Skeletal muscle cell (primary cell): ENCODE data around the gene PKP3.
"Not testable (repeated sequence)": the region's sequence is repeated elsewhere in the genome, so short reads cannot be mapped to it uniquely, and the experiment has no call there.

Source experiments
- DNase-seq: peaks from one replicate; pipeline ENCODE4 v3.0.0-alpha.2; 2010; ENCODE audit warnings: low read depth
- H3K4me3 ChIP-seq: 2 replicates; pipeline ENCODE4 v1.5.1; 2011; ENCODE audit warnings: low read depth, mild to moderate bottlenecking, control low read depth, low read length, moderate library complexity

The PKP3 gene

DNA sequence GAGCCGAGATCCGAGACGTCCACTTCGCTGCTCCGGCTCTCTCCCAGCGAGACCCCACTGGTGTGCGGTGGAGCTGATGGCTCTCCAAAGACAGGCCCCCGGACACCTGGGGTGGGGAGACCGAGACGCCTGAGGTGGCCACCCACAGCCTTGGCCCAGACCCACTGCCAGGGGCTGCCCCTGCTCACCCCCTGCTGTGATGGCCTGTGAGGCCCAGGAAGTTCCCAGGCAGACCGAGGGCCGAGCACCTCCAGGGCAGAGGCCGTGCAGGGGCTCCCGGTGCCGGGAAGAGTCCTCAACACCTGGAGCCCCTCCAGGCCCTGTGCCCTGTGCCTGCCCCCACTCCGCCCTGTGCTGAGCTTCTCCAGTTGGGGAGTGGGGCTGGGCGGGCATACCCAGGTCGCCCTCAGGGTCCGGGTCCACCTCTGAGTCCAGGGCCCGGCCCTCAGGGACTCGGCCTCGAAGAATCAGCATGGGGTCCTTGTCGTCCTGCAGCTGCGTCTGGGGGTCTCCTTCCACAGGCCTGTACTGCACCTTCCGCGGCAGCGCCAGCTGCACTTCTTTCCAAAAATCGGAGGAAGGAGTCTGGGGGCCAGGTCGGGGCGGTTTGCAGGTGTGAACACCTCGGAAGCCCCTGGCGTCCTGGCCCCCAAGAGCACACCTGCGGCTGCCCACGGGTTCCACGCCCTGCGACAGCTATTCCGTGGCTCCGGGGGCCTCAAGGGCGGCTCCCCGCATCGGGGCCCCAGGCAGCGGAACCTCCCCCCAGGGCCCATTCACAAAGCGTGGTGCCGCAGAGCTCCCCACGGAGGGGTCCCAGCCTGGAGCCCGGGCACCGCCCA lies 12.2 kb downstream of the PKP3 start:
- peak overlapping the region; percentile 65 for H3K4me3 ChIP-seq
- no peak for DNase-seq

DNA sequence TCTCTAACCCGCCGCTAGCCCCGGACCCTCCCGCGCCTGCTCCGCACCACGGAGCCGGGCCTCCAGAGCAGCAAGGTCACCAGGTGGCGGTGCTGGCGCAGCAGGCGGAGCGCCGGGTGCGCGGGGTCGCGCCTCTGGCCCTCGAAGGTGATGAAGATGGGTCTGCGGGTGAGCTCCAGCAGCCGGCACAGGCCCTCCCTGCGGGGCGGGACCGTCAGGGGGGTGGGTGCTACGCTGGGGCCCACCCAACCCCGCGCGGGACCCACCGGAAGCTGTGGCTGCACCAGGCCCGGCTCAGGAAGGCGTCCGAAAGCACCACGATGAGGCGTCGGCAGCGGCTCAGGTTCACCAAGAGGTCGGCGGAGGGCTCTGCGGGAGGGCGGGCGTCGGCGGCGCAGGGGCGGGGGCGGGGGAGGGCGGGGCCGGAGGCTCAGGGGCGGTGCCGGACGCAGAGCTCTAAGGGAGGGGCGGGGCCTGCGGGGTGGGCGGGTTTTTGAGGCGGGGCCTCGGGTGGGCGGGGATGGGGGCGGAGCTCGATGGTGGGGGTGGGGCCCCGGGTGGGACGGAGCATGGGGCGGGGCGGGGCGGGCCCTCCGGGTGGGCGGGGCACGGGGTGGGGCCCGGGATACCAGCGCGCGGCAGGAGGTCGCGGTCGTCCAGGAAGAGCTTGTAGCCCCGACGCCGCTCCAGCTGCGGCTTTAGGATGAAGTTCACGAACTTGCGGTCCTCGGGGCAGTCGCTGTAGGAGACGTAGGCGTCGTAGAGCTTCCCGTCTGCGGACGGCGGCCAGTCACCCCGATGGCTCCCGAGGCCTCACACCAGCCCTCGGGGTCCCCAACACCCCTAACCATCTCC lies 13.0 kb downstream of the PKP3 start:
- peak overlapping the region; percentile 65 for H3K4me3 ChIP-seq
- no peak for DNase-seq

- H3K4me3 ChIP-seq, result no peak overlapping the region
- DNase-seq, result no peak
Observed at GRCh38 chr11:407651-408123, 13.7 kb downstream of the PKP3 start.

DNA sequence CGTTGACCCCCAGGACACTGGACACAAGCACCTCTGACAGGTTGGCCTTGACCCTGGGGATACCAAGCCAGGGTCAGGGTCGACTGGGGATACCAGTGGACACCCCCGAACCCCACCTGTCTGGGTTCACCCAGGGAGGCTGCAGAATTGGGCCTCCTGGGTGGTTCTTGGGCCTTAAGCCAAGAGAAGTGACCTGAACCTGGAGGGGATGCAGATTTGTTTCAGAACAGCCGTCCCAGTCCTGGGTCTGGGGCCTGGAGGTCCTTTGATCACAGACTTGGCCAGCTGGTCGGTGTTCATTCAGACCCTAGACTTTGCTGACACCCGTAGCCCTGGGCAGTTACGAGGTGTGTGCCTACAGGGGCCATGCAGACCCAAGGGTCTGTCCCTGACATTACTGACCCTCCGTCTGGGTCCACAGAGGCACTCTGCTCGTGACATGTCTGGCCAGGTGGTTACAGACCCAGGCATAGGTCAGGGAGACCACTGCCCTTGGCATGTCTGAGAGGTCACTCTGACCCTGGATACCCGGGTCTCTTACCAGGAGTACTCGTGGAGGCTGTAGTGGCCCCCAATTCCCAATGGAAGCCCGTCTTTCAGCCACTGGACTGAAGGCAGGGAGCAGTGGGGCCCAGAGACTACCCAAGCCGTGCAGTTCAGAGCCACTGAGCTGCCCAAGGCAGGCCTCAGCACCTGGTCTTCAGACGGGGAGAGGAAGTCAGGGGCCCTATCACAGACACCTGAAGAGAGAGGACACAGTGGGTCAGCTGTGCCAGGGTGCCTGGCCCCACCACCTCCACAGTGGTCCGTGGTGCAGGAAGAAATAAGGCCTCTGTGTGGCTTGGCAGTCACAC lies 14.4 kb downstream of the PKP3 start:
- DNase-seq, result no peak
- no peak overlapping the region for H3K4me3 ChIP-seq

GRCh38 chr11:409008-409599 lies 15.1 kb downstream of the PKP3 start:
- DNase-seq, result no peak
- no peak overlapping the region for H3K4me3 ChIP-seq

GRCh38 chr11:409600-410483 lies 15.8 kb downstream of the PKP3 start:
- no peak overlapping the region for H3K4me3 ChIP-seq
- no peak for DNase-seq

- not testable (repeated sequence) for H3K4me3 ChIP-seq, DNase-seq
Observed at GRCh38 chr11:410711-411110, 16.7 kb downstream of the PKP3 start.

DNA sequence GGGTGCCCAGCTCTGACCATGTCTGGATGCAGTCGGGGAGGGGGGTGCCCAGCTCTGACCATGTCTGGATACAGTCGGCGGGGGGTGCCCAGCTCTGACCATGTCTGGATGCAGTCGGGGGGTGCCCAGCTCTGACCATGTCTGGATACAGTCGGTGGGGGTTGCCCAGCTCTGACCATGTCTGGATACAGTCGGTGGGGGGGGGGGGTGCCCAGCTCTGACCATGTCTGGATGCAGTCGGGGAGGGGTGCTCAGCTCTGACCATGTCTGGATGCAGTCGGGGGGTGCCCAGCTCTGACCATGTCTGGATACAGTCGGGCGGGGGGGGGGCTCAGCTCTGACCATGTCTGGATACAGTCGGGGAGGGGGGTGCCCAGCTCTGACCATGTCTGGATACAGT lies 17.5 kb downstream of the PKP3 start:
- DNase-seq, H3K4me3 ChIP-seq: not testable (repeated sequence)

- DNase-seq, result no peak
- no peak overlapping the region for H3K4me3 ChIP-seq
Observed at GRCh38 chr11:412641-413119, 18.7 kb downstream of the PKP3 start.

- DNase-seq, result no peak
- H3K4me3 ChIP-seq, result no peak overlapping the region
Observed at GRCh38 chr11:413120-414081, 19.4 kb downstream of the PKP3 start.

DNA sequence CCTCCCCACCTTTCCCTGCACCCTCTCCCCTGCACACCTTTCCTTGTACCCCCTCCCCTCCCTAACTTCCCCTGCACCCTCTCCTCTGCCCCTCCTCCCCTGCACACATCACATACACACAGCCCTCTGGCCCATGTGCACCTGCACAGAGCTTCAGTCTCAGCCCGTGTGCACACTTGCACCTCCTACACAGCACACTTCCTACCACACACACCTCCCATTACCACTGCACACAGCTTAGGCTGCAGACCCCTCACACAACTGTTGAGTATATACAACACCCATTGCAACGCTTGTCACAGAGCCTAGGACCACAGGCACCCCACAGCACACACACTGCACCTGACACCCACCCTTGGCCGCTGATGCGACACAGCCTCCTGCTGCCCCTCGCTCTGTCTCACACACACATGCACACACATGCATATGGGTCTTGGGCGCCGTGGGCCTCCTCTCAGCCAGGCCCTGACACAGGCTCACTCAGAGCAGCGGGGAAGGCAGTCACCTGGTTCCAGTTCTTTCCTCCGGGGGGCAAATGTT lies 20.4 kb downstream of the PKP3 start:
- no peak overlapping the region for H3K4me3 ChIP-seq

GRCh38 chr11:415640-416041 lies 21.6 kb downstream of the PKP3 start:
- H3K4me3 ChIP-seq, result no peak overlapping the region
- no peak for DNase-seq

More for the DNA sequence above, 20.4 kb downstream of the PKP3 start:
- DNase-seq, result no peak

DNA sequence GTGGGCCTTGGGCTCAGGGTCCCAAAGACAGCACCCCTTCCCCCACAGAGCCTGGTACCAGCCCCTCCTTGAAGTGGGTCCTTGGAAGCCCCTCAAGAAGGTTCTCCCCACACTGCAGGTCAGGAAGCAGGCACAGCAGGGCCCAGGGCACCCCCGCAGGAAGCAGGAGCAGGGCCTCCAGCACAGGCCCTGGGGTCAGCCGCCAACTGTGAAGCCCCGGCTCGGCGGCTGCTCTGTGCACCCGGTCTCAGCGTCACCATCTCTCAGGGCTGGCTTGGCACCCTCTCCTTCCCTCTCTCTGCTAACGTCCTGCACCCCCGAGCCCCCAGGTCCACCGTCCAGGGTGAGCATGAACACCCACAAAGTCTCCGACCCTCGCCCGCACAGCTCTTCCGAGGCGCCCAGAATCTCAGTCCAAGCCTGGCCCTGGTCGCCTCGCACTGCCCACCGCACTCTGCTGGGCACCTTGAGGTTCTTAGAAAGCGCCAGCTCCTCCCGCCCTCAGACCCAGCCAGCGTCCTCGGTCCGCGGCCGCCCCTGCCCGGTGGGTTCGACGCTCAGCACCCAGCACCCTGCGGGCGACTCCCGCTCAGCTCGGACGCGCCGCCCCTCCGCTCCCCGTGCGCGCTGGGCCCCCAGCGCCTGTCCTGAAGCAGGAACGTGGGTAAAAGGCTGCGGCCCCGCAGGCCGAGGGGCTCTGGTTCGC lies 22.2 kb downstream of the PKP3 start:
- no peak for DNase-seq
- peak overlapping the region; percentile 47 for H3K4me3 ChIP-seq

DNA sequence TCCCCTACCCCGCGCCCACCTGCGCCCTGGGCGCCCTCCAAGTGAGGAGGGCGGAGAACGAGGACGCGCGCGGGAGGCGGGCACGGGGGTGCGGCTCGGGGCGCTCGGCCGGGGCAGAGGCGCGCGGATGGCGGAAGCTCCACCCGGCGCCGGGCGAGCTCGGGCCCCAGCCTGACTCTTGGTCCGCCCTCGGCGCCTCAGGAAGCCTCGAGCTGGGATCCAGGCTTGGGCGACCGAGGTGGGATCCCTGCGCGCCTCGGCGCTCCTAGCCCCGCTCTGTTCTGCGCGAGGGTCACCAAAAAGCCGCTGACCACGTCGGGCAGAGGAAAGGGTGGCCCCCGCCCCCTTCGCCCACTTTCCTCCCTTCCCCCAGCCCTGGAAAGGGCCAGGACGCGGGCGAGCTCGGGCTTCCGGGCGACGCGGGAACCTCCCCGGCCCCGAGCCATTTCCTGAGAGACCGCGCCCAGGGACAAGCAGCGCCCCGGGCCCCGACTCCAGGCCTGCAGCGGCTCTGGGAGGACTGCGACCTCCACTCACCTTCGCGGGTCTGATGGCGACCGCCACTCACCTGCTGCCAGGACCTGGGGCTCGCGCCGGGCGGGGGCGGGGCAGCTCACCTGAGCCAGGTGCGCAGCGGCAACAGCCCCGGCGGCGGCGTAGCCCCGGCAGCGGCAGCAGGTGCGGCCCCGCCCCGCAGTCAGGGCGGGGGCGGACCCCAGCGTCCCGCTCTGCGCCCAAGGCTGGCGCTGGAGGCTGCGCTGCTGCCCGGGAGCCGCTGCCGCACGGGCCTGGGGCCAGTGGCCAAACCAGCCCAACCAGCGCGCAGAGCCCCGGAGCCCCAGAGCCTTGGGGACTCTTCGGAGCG lies 23.0 kb downstream of the PKP3 start:
- H3K4me3 ChIP-seq, result peak overlapping the region; percentile 47
- DNase-seq, result no peak

DNA sequence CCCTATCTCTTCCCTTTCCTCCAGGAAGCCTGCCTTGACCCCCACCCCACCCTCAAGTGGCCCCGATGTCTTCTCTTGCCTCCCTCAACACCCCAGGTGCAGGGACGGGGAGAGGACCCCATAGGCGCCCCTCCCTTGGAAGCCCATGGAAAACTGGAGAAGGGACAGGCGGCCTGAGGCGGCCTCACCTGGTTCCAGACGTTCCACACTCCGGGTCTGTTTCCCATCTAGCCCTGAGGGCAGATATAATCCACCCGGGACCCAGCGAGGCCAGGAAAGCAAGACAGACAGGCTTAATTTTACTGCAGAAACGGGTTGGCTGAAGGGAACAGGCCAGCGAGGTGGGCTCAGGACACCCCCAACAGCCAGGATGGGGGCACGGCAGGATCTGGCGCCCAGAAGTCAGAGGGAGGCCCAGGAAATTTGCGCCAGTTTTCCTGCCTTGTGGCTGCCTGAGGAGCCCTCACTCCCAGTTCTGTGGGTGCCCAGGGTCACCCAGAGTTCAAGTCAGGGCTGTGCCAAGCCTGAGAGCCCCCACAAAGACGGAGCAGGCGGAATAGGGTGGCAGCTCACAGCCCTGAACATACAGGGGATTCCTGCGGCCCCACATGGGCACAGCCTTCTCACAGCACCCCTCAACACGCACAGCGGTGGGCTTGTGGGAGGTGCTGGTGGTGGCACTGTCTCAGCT lies 23.8 kb downstream of the PKP3 start:
- H3K4me3 ChIP-seq, result no peak overlapping the region
- DNase-seq, result no peak
